Suppressor macrophage (primary cell): ENCODE measurements around the gene PTPRE.

Source experiments
- DNase-seq, 4 experiments: peaks; one replicate each; pipeline ENCODE4 v3.0.0-alpha.2; 2020 to 2022

PTPRE gene

DNA sequence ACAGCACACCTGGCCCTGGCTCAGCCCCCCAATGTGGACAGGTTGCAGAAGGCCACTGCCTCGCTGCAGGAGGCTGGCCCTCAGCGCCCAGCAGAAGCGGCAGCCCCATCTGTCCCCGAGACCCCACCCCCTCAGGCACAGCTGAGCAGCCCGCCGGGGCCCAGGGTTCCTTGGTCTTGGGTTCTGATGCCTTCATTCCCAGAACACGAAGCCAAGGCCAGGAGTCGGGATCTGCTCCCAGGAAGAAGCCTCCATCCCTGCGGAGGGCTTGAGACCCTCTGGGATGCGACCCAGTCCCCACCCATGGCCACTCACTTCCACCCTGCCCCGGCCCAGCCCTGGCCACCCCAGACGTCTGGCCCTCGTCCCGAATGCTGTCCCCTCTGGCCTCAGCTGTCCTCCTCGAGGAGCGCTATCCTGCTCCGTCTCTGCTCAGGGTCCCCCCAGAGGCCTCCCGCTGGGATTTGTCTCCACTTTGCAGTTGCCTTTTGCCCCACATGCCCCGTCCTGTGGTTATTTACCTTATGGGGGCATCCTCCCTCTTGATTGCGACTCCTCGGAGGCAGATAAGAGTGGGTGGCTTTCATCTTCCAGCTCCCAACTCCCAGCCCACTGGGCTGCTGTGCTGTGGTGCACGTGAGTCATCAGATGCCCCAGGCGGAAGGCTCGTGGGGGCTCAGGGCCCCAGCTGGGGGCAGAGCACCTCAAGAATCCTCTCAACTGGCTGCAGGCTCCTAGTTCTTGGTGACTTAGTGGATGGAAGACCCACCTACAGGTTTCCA is 121.8 kb downstream of the PTPRE start:
- DNase-seq, result no peak

GRCh38 chr10:128029290-128029651 is 122.4 kb downstream of the PTPRE start:
- DNase-seq, result no peak

DNA sequence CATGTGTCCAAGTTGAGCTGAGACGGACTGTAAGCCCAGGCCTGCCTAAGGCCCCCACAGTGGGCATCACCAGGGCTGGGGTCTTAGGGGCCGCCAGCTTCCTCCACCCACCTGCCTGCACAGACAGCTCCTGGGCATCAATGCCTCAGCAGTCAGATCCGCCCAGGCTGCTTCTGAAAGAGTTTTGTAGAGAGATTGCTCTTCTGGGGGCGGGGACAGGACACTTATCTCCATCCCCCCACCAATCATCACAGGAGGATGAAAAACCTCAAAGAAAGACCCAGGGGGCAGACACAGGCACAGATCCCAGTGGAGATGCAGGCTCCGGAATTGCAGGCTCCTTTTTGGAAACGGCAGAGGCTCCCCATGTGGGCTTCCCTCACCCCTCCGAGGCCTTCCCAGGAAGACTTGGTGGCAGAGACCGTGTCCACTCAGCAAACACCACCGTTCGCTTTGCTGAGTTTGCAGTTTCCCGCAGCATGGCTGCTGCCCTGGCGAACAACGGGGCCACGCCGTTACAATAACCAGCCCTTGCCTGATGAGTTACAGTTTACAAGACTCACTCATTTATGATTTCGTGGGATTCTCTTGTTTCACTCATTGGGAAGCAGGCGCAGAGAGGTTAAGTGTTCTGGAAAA is 122.9 kb downstream of the PTPRE start:
- no peak for DNase-seq

GRCh38 chr10:128030498-128031072 is 123.7 kb downstream of the PTPRE start:
- no peak for DNase-seq

DNA sequence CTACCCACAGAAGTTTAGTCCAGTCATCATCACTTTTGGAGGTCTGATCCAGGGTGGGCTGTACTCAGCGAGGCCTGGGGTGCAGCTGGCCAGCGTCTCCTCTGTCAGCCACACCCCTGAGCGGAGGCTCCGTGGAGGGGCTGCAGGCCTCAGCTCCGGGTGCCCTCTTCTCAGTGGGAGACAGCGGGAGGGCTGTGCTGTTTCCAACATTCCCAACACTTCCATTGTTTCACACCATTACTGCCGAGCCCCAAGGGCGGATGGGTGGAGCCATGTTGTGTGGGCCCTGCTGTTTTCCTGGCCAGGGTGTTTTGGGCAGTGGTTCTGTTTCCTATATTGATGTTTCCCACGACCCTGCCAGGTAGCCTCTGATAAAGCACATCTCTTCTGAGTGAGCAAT is 124.3 kb downstream of the PTPRE start:
- no peak for DNase-seq

DNA sequence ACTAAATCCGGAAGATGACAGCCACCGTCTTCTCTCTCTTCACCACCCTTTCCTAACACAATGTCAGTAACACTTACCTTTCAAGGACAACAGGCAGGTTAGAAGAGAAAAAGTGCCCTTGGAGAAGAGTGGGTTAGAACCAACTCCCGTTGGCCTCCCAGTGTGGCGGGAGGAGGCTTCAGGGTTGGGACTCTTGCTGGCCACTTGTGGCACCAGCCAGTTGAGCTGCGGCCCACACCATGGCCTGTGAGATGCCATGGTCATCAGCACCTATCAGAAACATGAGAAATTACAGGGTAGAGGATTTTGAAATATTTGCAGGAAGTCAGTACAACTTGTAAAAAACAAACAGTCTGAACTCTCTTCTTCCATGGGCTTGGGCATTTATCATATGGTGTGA is 125.6 kb downstream of the PTPRE start:
- no peak for DNase-seq

- DNase-seq, result peak; percentile 67 to 81 (median 74)
Observed at GRCh38 chr10:128035557-128035973, 128.7 kb downstream of the PTPRE start.

DNA sequence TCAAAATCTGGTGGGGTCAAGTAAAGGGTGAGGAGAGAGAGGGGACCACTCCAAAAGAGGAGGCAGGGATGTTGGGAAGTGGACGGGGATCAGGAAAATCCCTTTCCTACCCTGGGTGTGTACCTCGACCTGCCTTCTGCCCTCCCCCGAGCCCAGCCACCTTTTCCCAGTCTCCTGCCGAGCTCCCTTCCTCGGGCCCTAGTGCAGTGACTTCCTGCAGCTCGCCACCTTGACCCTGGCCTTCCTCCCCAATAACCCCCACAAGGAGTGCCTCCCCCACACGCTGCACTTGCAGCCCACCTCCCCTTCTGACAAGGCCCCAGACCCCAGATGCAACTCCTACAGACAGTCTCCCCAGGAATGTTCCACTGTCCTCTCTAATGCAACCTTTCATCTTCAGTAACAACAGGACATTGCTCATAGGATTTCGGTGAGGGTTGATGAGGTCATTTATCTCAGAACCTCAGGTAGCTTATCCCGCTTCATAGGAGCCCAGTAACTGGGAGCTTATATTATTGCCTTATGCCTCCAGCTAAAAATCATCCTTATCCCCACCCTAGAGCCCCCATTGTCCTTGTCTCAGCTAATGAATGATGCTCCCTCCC is 129.2 kb downstream of the PTPRE start:
- DNase-seq, result no peak

DNA sequence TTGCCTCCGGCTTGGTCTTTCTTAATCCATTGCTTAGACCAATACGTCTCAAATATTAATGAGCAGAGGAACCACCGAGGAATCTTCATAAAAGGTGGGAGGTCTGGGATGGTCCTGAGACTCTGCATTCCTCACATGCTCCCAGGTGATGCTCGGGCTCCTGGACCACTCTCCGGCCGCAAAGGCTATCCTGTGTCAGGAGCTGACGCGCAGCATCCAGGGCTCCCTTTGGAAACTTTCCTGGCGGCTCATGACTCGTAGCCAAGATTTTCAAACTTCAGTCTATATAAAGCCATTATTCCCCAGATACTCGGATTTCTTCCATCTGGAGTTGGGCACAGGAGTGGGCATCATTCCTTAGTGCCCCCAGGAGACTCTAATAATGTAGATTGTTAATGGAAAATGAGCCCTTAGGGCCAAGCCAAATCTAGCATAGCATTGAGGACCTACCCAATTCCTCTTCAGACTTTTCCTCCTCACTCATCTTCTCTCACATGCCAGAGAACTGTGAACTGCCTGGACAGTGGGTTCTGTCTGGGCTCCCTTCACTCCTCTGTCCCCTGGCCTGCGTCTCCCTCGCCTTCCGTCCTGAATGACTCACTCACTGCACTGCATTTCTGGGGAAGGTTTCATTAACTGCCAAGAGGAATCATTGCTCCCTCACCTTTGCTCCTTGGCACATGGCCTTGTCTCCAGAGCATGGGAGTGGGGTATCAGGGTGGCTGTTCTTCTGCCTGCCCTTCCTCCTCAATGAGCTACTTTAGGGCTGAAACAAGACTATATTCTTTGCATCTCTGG is 130.0 kb downstream of the PTPRE start:
- no peak for DNase-seq

GRCh38 chr10:128040096-128040495 is 133.2 kb downstream of the PTPRE start:
- no peak for DNase-seq

DNA sequence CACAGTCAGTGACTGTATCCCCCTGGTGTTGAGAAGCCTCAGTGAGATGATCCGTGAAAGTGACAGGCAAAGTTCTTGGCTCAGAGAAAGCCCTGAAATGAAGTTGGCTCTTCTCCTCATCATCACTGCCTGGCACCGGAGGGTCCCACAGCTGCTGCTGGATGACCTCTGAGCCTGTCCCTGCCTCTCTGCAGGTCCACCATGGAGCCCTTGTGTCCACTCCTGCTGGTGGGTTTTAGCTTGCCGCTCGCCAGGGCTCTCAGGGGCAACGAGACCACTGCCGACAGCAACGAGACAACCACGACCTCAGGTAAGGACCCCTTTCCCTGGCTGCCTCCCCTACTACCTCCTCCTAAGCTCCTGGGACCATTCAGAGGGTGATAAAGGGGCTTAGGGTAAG is 133.8 kb downstream of the PTPRE start:
- DNase-seq, result no peak

- no peak for DNase-seq
Observed at GRCh38 chr10:128042131-128042610, 135.3 kb downstream of the PTPRE start.

DNA sequence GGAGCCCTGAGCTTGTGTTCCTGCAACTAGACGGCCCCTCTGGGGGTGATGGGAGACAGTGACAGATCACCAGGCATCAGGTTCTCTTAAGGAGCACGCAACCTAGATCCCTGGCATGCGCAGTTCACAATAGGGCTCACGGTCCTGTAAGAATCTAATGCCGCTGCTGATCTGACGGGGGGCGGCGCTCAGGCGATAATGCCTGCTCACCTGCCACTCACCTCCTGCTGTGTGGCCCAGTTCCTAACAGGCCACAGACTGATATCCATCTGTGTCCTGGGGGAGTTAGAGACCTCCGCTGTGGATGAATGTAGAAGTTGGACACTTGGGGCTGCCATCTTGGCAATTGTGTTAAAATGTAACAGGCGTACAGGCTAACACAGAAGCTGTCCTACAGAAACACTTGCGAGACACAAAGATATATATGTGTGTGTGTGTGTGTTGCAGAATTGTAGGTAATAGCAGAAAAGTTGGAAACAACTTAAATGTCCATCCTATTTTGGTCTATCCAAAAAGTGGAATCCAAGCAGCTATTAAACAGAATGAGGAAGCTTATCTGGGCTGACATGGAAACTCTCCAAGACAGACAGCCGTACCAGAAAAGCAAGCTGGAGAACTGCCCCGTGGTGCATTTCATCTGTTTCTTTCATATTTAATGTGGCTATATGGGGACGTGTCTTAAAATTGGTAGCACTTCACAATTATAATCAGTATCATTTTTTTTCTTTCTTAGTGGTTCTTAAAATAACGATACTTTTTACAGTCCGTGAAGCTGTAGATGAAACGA is 136.5 kb downstream of the PTPRE start:
- DNase-seq, result peak in 2 of 4 experiments; percentile 39 to 44

DNA sequence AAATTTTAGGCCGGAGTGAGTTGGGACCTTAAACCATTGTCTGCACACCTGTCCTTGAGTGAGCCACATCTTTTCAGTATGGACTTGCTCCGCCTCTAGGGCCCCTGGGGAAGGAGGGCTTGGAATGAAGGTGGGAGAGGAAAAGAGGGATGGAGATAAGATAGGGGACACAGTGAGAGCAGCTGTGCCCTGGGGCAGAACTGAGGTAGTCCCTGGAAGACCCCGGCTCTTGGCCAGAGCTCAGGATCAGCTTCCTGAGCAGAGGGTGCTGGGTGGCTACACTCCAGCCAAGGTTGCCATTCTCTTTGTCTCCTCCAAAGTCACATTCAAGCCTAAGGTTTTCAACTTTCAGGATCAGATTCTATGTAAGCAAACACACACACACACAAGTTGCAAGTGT is 137.3 kb downstream of the PTPRE start:
- DNase-seq, result no peak

DNA sequence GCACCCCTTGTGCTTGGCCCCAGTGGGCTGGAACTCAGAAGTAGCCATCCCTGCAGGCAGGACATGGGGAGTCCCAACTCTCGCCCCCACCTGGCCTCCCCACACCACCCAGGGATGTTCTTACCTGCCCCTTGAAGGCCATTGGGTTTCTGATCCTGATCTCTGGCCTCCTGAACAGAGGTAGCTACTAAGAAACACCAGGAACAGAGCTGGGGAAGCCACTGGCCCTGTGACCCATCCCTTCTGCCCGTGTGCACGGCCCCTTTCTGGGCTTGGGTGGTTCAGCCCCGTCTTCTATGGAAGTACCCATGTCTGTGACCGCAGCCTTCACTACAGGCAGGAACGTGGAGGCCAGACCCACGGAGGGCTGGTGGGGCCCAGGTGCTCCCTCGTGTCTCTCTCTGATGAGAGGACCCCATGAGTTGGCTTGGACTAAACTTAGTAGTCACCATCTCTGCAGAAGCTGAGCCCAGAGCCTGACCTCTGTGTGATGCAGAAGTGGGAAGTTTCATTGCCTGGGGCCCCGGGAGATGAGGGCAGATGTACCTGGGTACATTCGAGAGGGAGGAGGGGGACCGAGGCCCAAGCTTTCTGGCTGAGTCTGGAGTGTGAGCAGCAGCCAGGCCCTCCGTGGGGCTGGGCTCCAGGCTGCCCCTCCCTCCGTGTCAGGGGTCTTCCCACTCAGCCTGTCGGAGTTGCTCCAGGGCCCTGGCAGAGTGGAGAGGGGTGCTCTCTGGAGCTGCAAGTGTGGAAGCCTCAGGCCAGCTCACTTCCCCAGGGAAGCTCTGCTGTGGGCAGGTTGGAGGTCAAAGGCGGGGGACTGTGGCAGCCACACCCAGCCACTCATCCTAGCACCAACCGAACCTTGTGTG is 138.3 kb downstream of the PTPRE start:
- DNase-seq, result peak in 1 of 4 experiments; percentile 46

- no peak for DNase-seq
Observed at GRCh38 chr10:128045833-128046120, 138.9 kb downstream of the PTPRE start.

DNA sequence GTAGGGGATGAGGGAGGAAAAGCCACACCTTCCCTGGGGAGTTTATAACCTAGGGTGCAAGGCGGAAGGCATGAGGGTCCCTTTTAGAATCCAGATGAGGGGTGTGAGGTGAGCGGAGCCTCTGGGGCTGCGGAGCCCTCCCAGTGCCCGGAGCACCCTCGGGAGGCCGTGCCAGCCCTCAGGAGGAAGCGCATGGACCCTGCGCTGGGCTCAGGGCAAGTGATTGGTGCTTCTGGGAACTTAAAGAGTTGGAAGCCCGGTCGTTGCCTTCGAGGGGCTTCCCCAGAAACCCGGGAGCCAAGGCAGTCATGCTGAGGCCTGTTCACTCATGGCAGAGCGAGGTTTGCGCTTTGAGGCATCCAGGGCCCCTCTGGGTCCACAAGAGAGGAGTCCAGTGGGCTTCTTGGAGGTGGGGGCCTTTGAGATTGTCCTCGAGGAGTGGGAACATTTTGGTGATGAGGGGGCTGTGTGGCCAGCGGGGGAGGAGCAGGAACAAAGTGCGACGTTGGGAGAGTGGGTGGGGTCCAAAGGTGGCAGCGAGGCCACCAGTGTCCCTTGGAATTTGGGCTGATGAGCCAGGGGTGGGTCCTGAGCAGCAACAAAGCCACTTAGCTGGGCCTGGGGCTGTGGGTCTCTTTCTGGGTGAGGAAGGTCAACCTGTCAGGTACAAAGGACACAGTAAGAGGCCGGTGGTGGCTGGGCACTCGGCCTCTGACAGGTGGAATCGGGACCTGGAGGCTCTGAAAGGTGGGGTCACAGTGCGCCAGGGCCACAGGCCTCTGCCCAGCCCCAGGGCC is 139.5 kb downstream of the PTPRE start:
- DNase-seq, result no peak

DNA sequence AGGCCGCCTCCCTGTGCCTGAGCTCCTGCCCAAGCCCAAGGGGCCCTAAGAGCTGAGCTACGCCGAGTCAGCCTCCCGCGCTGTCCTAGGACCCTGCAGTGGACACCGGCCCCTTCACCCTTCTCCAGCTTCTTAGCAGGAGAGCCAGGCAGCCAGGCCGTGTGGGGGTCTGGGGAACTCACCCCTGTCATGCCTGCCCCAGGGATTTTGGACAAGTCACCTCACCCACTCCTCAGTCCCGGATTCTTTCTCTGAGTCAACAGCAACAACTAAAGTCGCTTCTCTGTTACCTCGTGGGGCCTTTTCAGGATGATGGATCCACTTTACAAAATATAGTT is 140.0 kb downstream of the PTPRE start:
- DNase-seq, result peak in 1 of 4 experiments; percentile 49

GRCh38 chr10:128047351-128047750 is 140.4 kb downstream of the PTPRE start:
- DNase-seq, result peak; percentile 94 to 98 (median 96)
